GM12878 (cell line): ENCODE measurements around the gene DACT3. TPM values are rescaled to one million over a fixed set of nuclear protein-coding genes. Genes with fewer than 3 reads are reported as not detected.

ENCODE experiments used
- ATAC-seq: fragments of 200-7000 bp; cut with Tn5 transposase; 3 replicates; pipeline ENCODE4 v1.9.1; 2020; ENCODE audit warnings: mild to moderate bottlenecking, moderate library complexity
- BruUV-seq: library from RNA; stranded (reverse); fragments of 400-500 nt; replicated peaks from 2 replicates; lab custom pipeline; 2021; lab: Mats Ljungman, UMichigan
- CTCF ChIA-PET: fragments of 300-600 bp; sonication (Branson Sonifier 250); formaldehyde crosslinking; extraction: SDS; loops from one replicate; lab custom pipeline; 2021; ENCODE audit warnings: inconsistent platforms; lab: Yijun Ruan, JAX
- POLR2A ChIA-PET: fragments of 350-600 bp; formaldehyde crosslinking; extraction: SDS; loops from one replicate; lab custom pipeline; 2021; ENCODE audit warnings: inconsistent platforms; lab: Charles Lee
- RAD21 ChIA-PET: fragments of 300-600 bp; sonication (Branson Sonifier 250); formaldehyde crosslinking; loops from one replicate; lab custom pipeline; 2023; ENCODE audit warnings: antibody characterized with exemption; ENCODE audit not compliant: unreplicated experiment; lab: Charles Lee
- SMC1A ChIA-PET: fragments of 300-600 bp; sonication (Branson Sonifier 250); formaldehyde crosslinking; loops from one replicate; lab custom pipeline; 2023; ENCODE audit not compliant: unreplicated experiment, uncharacterized antibody; lab: Charles Lee
- DNase-seq: peaks from one replicate; pipeline ENCODE4 v3.0.0-alpha.2; 2011; ENCODE audit warnings: low read depth, low spot score
- FAIRE-seq: peaks from 3 replicates; lab custom pipeline; 2011; peaks lifted over from hg19 to GRCh38; lab: Jason Lieb, UNC
- H2AFZ ChIP-seq: 2 replicates; pipeline ENCODE4 v1.6.0; 2011; ENCODE audit warnings: low read depth, low read length, control low read depth; ENCODE audit not compliant: control insufficient read depth
- H3K27ac ChIP-seq: 2 replicates; pipeline ENCODE4 v1.5.1; 2011; ENCODE audit warnings: control low read depth; ENCODE audit not compliant: control insufficient read depth, insufficient read depth
- H3K27me3 ChIP-seq, 2 experiments: replicated peaks in 1 of 2; 2 replicates each; pipeline versions ENCODE4 v1.6.0 to v1.6.1; 2011; ENCODE audit warnings: low read length in 1 of 2; ENCODE audit not compliant: control insufficient read depth in 2 of 2, insufficient read depth in 2 of 2
- H3K36me3 ChIP-seq, 2 experiments: 2 replicates each; pipeline ENCODE4 v1.5.1; 2011; ENCODE audit warnings: low read length in 1 of 2; ENCODE audit not compliant: control insufficient read depth in 2 of 2, insufficient read depth in 2 of 2
- H3K4me1 ChIP-seq: 2 replicates; pipeline ENCODE4 v1.6.1; 2011; ENCODE audit warnings: mild to moderate bottlenecking, low read length, moderate library complexity, mixed read lengths; ENCODE audit not compliant: control insufficient read depth, insufficient read depth
- H3K4me2 ChIP-seq: 2 replicates; pipeline ENCODE4 v1.6.0; 2011; ENCODE audit warnings: control low read depth; ENCODE audit not compliant: control insufficient read depth, insufficient read depth
- H3K4me3 ChIP-seq: fragments of 200-600 bp; sonication (generic); 2 replicates; pipeline ENCODE4 v1.5.1; 2016
- H3K79me2 ChIP-seq: 2 replicates; pipeline ENCODE4 v1.6.0; 2011; ENCODE audit warnings: low read length; ENCODE audit not compliant: control insufficient read depth, insufficient read depth
- H3K9ac ChIP-seq: 2 replicates; pipeline ENCODE4 v1.8.0; 2011; ENCODE audit warnings: low read length, control low read depth, mixed read lengths; ENCODE audit not compliant: control insufficient read depth, insufficient read depth
- H3K9me3 ChIP-seq: replicated peaks from 3 replicates; pipeline ENCODE4 v1.5.1; 2011; ENCODE audit warnings: mild to moderate bottlenecking, low read length; ENCODE audit not compliant: control insufficient read depth, insufficient read depth
- H4K20me1 ChIP-seq: 2 replicates; pipeline ENCODE4 v1.6.0; 2011; ENCODE audit not compliant: control insufficient read depth, insufficient read depth
- FOXM1 ChIP-seq: IDR thresholded peaks from 2 replicates; pipeline ENCODE4 v1.6.1; 2012; ENCODE audit warnings: low read depth, mild to moderate bottlenecking, inconsistent platforms, low read length, moderate library complexity
- NKRF ChIP-seq: fragments of 450-650 bp; conservative IDR thresholded peaks from 2 replicates; pipeline ENCODE4 v1.6.1; 2017; ENCODE audit warnings: mild to moderate bottlenecking, moderate library complexity
- RBBP5 ChIP-seq: fragments of 200-600 bp; sonication (generic); conservative IDR thresholded peaks from 2 replicates; pipeline ENCODE4 v1.6.1; 2016
- SIX5 ChIP-seq: IDR thresholded peaks from 2 replicates; pipeline ENCODE4 v1.6.1; 2011; ENCODE audit warnings: mild to moderate bottlenecking, low read depth, low read length, moderate library complexity; ENCODE audit not compliant: severe bottlenecking
- WGBS: methylation state at CpG from one replicate; pipeline ENCODE4 v1.1.6; 2016; ENCODE audit warnings: low lambda C conversion rate; ENCODE audit not compliant: insufficient replicate concordance, insufficient coverage; ENCODE audit errors: missing lambda C conversion rate; 5-methylcytosine and 5-hydroxymethylcytosine counted together
- in situ Hi-C: fragments of 300-500 bp; cut with MboI; formaldehyde crosslinking; loops from 9 replicates; pipeline ENCODE4 v1.14.3; 2018; ENCODE audit warnings: mixed read lengths
- intact Hi-C: fragments of 100-400 bp; cut with micrococcal nuclease; formaldehyde crosslinking; loops from one replicate; pipeline ENCODE4 v1.14.2; 2022; ENCODE audit not compliant: unreplicated experiment
- polyA plus RNA-seq, 11 experiments: library from polyadenylated mRNA; depleted of rRNA in 4 of 11; unstranded in 6 of 11; stranded (reverse) in 5 of 11; fragments of >200 nt; fragmentation: Nextera tagmentation in 4 of 11; fragmentation: Illumina TruSeq in 1 of 11; extraction: Ambion mirVana in 4 of 11; extraction: Trizol in 1 of 11; gene quantifications; 1 replicate in 1 of 11; 2 replicates in 10 of 11; pipeline versions ENCODE4 v1.2.1 to v1.2.3, GENCODE V29; 2011 to 2016; ENCODE audit warnings: inconsistent platforms in 2 of 11, missing spikeins in 2 of 11, low read depth in 1 of 11
- total RNA-seq, 4 experiments: library from RNA; depleted of rRNA in 3 of 4; stranded (reverse); fragments of >200 nt in 3 of 4; fragmentation: Illumina TruSeq in 1 of 4; extraction: Trizol in 1 of 4; gene quantifications; 2 replicates each; pipeline versions ENCODE4 v1.2.1 to v1.2.3, GENCODE V29; 2013 to 2021

The DACT3 gene
- total and polyA plus RNA-seq, 10 of the 15 experiments (the other 5 are each of a cell fraction or from before 2014, with no cell fraction given) = 0.05 to 2.5 (median 0.35) TPM; not detected in 1

GRCh38 chr19:46606681-46607447, 54.1 kb downstream of the DACT3 start:
- H3K27ac ChIP-seq = no peak overlapping the region
- H3K27me3 ChIP-seq = no peaks in the 10 kb centered on the region
- ATAC-seq = no peak
- H3K9me3 ChIP-seq = no peaks in the 10 kb centered on the region
- BruUV-seq = no TSS peak
- in situ Hi-C loops (no loop called here), intact Hi-C loops (no loop called here)
- H3K9ac ChIP-seq = no peak overlapping the region
- H2AFZ ChIP-seq = no peak overlapping the region
- H4K20me1 ChIP-seq = peaks cover 18% of the 10 kb centered on the region
- RAD21 ChIA-PET = interaction anchor here (0.5 to 1.3 kb wide), 2 partner anchors 7 to 247 kb away, joined by 3 read pairs; no protein-coding TSS in a partner anchor
- no peak for DNase-seq
- peaks cover 38 to 47% of the 10 kb centered on the region in 2 experiments for H3K36me3 ChIP-seq
- TF ChIP-seq FOXM1 = no peak
- TF ChIP-seq NKRF = no peak
- TF ChIP-seq SIX5 = no peak
- TF ChIP-seq RBBP5 = no peak
- no peak for FAIRE-seq
- no peak overlapping the region for H3K4me3 ChIP-seq
- SMC1A ChIA-PET = interaction anchor here (0.8 to 2.8 kb wide), 3 partner anchors 8 to 55 kb away, joined by 4 to 12 read pairs (median 4); partner anchors contain the start of gene DACT3
- peaks cover 26% of the 10 kb centered on the region for H3K4me1 ChIP-seq
- H3K4me2 ChIP-seq = no peak overlapping the region
- H3K79me2 ChIP-seq = peaks cover 41% of the 10 kb centered on the region
- POLR2A ChIA-PET = interaction anchor here (0.7 to 7.3 kb wide), 3 partner anchors 13 to 147 kb away, joined by 3 to 72 read pairs (median 4); no protein-coding TSS in a partner anchor
- WGBS = 99% methylated on average over 12 of the region's 12 CpGs
- CTCF ChIA-PET = interaction anchor here (0.9 to 3.2 kb wide), 5 partner anchors 14 to 147 kb away, joined by 3 to 14 read pairs (median 3); partner anchors contain the start of gene DACT3
